Sigmoid colon (tissue), 7 donors: ENCODE results near the gene LAMC3. TPM values are rescaled to one million over a fixed set of nuclear protein-coding genes. Genes with fewer than 3 reads are reported as not detected.

ENCODE experiments used
- DNase-seq: peaks from one replicate; pipeline ENCODE4 v3.0.0-alpha.2; 2019
- H3K27ac ChIP-seq, 4 donors: fragments of 200-600 bp; sonication (generic); one replicate each; pipeline ENCODE4 v1.5.1; 2016 to 2019; ENCODE audit warnings: mild to moderate bottlenecking in 1 of 4
- H3K27me3 ChIP-seq, 3 donors: fragments of 200-600 bp; sonication (generic); one replicate each; pipeline ENCODE4 v1.5.1; 2019; ENCODE audit warnings: mild to moderate bottlenecking in 1 of 3
- H3K36me3 ChIP-seq, 4 donors: fragments of 200-600 bp; sonication (generic); one replicate each; pipeline ENCODE4 v1.5.1; 2016 to 2019
- H3K4me1 ChIP-seq, 4 donors: fragments of 200-600 bp; sonication (generic); one replicate each; pipeline ENCODE4 v1.5.1; 2017 to 2019
- H3K4me3 ChIP-seq, 4 donors: fragments of 200-600 bp; sonication (generic); one replicate each; pipeline ENCODE4 v1.5.1; 2017 to 2019; ENCODE audit warnings: mild to moderate bottlenecking in 2 of 4, moderate library complexity in 1 of 4
- H3K9me3 ChIP-seq, 4 donors: fragments of 200-600 bp in 3 of 4; sonication (generic) in 3 of 4; one replicate each; pipeline versions ENCODE4 v1.5.1 to v1.6.1; 2013 to 2019
- EP300 ChIP-seq, 4 donors: sonication (generic); formaldehyde crosslinking; IDR thresholded peaks; one replicate each; pipeline ENCODE4 v1.6.1; 2017; ENCODE audit warnings: antibody characterized with exemption in 4 of 4
- POLR2A ChIP-seq, 2 donors: fragments of 450-650 bp; IDR thresholded peaks; one replicate each; pipeline ENCODE4 v1.6.1; 2016; ENCODE audit warnings: antibody characterized with exemption in 2 of 2, mild to moderate bottlenecking in 2 of 2, moderate library complexity in 2 of 2
- POLR2AphosphoS5 ChIP-seq, 4 donors: sonication (generic); formaldehyde crosslinking; IDR thresholded peaks; one replicate each; pipeline ENCODE4 v1.6.1; 2017; ENCODE audit warnings: antibody characterized with exemption in 4 of 4
- WGBS, 2 donors: extraction: QIAGEN DNeasy Blood & Tissue Kit; methylation state at CpG; one replicate each; pipeline ENCODE4 v1.1.7; 2013; 5-methylcytosine and 5-hydroxymethylcytosine counted together
- intact Hi-C: fragments of 100-400 bp; cut with DNase I; formaldehyde crosslinking; loops from one replicate; pipeline ENCODE4 v1.15.1; 2023
- polyA plus RNA-seq, 3 donors: library from polyadenylated mRNA; stranded (reverse); fragments of 200-250 nt; gene quantifications; one replicate each; pipeline ENCODE4 v1.2.3, GENCODE V29; 2013
- total RNA-seq, 4 donors: library from RNA; depleted of rRNA; stranded (reverse); fragments of >200 nt; gene quantifications; one replicate each; pipeline ENCODE4 v1.1.0, GENCODE V29; 2016
- TF ChIP-seq, protein P1 (sequence below), 4 experiments: fragments of 450-650 bp in 3 of 4; fragments of 200-600 bp in 1 of 4; IDR thresholded peaks; one replicate each; pipeline ENCODE4 v1.5.1; 2016 to 2019; ENCODE audit warnings: antibody characterized with exemption in 4 of 4, mild to moderate bottlenecking in 3 of 4, moderate library complexity in 2 of 4
- donor health status: healthy with polysubstance abuse.
- donor health status: Bipolar disorder and iron deficiency.
- donor health status: healthy.

Gene LAMC3
- total and polyA plus RNA-seq, 7 donors, result under 0.01 to 1.4 (median 0.46) TPM; not detected in 2

DNA sequence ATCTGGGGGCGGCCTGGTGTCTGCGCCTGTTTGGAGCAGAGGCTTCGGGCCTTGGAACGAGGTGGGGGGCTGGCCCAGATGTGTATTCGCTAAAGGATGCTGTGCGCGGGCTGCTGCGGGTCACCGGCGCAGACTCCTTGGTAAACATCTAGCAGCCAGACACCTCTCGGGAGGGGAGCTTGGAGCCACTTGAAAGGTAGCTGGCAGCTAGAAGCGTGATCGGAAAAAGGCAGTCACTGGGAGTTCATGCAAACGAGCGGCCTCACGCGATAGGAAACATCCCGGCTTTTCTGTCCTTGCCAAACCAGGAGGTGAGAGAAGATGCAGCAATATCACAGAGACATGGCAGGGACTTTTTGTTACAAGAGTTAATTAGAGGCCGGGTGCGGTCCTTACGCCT is 8.1 kb downstream of the LAMC3 start:
- Histone ChIP-seq H3K4me1 (peaks cover 0 to 3% (median 0%) of the 10 kb centered on the region in 4 donors), H3K27me3 (peaks cover 0 to 10% (median 0%) of the 10 kb centered on the region in 3 donors)

DNA sequence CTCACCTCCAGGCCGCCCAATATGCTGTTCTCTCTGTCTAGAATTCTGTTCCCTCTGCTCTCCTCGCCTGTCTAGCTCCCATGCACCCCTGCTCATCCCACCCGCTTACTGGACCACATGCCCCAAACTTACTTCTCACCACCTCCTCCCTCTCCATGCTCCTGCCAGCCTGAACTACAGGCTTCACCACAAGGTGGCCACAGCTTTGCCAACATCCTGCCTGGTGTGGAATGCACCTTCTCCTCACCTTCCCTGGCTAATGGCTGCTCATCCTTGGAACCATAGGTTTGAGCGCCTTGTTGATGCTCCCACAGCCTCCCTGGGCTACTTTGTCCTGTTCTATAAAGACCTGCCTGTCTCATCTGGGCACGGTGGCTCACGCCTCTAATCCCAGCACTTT is 9.6 kb downstream of the LAMC3 start:
- 78 to 89% methylated on average over 6 of the region's 6 CpGs for WGBS, 2 donors
- Histone ChIP-seq H3K4me3 (no peak overlapping the region), H3K36me3 (no peaks in the 10 kb centered on the region), H3K27me3 (no peaks in the 10 kb centered on the region), H3K4me1 (peaks cover 0 to 3% (median 0%) of the 10 kb centered on the region in 4 donors), H3K9me3 (no peaks in the 10 kb centered on the region), H3K27ac (no peak overlapping the region)
- DNase-seq, result no peak
- TF ChIP-seq POLR2A (IDR thresholded peaks at IDR 0.05) (no peak), EP300 (IDR thresholded peaks at IDR 0.05) (no peak), POLR2AphosphoS5 (IDR thresholded peaks at IDR 0.05) (no peak)
- TF ChIP-seq, protein P1, sequence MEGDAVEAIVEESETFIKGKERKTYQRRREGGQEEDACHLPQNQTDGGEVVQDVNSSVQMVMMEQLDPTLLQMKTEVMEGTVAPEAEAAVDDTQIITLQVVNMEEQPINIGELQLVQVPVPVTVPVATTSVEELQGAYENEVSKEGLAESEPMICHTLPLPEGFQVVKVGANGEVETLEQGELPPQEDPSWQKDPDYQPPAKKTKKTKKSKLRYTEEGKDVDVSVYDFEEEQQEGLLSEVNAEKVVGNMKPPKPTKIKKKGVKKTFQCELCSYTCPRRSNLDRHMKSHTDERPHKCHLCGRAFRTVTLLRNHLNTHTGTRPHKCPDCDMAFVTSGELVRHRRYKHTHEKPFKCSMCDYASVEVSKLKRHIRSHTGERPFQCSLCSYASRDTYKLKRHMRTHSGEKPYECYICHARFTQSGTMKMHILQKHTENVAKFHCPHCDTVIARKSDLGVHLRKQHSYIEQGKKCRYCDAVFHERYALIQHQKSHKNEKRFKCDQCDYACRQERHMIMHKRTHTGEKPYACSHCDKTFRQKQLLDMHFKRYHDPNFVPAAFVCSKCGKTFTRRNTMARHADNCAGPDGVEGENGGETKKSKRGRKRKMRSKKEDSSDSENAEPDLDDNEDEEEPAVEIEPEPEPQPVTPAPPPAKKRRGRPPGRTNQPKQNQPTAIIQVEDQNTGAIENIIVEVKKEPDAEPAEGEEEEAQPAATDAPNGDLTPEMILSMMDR (IDR thresholded peaks at IDR 0.05), result no peak
- intact Hi-C loops, result no loop called here

More for the DNA sequence above, 8.1 kb downstream of the LAMC3 start:
- no peak overlapping the region for H3K4me3 ChIP-seq
- H3K9me3 ChIP-seq, result no peaks in the 10 kb centered on the region
- no peaks in the 10 kb centered on the region for H3K36me3 ChIP-seq
- whole genome bisulfite sequencing, 2 donors, result 47 to 72% methylated on average over 21 of the region's 21 CpGs
- TF ChIP-seq, protein P1 (IDR thresholded peaks at IDR 0.05), result no peak
- TF ChIP-seq POLR2AphosphoS5 (IDR thresholded peaks at IDR 0.05), result no peak
- intact Hi-C loops, result no loop called here
- H3K27ac ChIP-seq, result no peak overlapping the region
- no peak for DNase-seq

DNA sequence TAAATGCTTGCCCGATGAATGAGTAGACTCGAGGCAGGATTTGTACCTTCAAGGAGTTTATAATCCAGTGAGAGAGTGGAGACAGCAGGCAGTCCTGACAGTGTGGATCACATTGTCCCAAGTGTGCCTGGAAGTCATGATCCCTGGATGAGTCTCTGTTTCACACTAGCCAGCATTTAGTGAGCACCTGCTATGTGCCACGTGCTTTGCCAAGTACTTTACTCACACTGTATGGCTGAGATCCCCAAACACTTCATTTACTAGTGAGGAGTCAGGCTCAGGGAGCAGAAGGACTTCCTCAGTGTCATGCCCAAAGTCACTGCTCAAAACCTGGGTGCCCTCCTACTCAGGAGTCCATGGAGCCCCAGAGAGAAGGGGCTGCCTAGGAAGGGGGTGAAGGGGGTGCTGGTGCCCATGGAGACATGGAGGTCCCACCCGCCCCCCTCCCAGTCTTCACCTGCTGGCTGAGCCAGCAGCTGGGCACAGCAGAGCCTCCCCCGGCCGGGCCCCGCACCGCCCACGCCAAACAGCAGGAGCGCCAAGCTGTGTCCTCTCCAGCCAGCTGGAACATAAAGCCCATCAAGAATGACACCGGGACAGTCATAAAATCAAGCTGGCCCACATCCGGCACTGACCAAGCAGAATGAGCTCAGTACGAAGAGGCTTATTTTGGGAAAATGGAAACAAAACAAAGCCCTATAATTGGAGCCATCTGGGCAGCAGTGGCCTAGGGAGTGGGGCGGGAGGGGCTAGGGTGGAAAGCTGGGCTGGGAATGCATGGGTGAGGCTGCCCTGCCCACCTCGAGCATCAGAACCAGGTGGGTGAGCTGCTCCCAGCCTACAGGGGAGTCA is 10.6 kb downstream of the LAMC3 start:
- no peak overlapping the region for H3K4me3 ChIP-seq
- intact Hi-C loops, result no loop called here
- no peaks in the 10 kb centered on the region for H3K9me3 ChIP-seq
- no peaks in the 10 kb centered on the region for H3K36me3 ChIP-seq
- peak overlapping the region in 1 of 4 donors; percentile 16 for H3K27ac ChIP-seq
- H3K27me3 ChIP-seq, result no peaks in the 10 kb centered on the region
- no peak for DNase-seq
- 57 to 67% methylated on average over 15 of the region's 15 CpGs for WGBS, 2 donors
- peaks cover 0 to 3% (median 0%) of the 10 kb centered on the region in 4 donors for H3K4me1 ChIP-seq
- TF ChIP-seq POLR2A (IDR thresholded peaks at IDR 0.05) (no peak), POLR2AphosphoS5 (IDR thresholded peaks at IDR 0.05) (peak in 2 of 4 donors; percentile 47 to 58)

DNA sequence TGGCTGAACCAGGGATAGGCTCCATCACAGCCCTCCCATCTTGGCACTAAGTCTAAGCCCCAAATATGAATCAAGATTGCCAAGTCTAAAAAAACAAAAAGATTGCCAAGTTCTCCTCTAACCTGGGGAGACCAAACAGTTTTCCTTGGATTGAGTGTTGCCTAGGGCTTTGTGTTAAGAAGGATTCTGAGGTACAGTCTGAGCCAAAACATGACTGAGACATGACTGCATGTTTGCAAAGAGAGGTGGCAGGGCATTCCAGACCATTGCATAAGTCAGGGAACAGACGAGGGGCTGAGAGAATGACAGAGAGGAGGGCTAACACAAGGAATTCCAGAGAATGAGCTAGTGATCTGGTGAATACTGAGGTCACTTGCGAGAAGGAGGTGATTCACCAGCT is 11.4 kb downstream of the LAMC3 start:
- Histone ChIP-seq H3K27me3 (no peaks in the 10 kb centered on the region), H3K4me3 (no peak overlapping the region), H3K9me3 (no peaks in the 10 kb centered on the region), H3K4me1 (peaks cover 0 to 3% (median 0%) of the 10 kb centered on the region in 4 donors), H3K36me3 (no peaks in the 10 kb centered on the region), H3K27ac (no peak overlapping the region)
- 59 to 64% methylated on average over 2 of the region's 2 CpGs for WGBS, 2 donors
- no peak for DNase-seq
- intact Hi-C loops, result no loop called here
- no peak for TF ChIP-seq POLR2A (IDR thresholded peaks at IDR 0.05)

DNA sequence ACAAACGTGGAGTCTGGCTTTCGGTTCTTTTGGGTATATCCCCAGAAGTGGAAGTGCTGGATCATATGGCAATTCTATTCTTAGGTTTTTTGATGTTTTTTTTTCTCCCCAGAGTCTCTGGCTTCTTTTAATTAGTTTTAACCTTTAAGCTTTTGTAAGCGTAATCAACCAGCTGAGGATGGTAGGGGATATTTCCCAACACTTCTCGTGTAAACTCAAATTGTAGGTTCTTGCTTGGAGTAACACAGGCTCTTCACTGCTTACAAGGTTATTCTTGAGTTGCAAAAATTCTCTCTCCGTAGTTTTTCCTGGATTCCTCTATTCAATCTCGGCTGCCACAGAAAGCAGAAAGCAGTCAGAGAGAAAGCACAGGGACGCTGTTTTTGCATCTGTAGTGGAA is 11.9 kb downstream of the LAMC3 start:
- intact Hi-C loops, result no loop called here
- H3K4me3 ChIP-seq, result no peak overlapping the region
- WGBS, 2 donors, result 68 to 74% methylated on average over 7 of the region's 7 CpGs
- TF ChIP-seq, protein P1 (IDR thresholded peaks at IDR 0.05), result no peak
- TF ChIP-seq EP300 (IDR thresholded peaks at IDR 0.05), result no peak
- no peak for TF ChIP-seq POLR2A (IDR thresholded peaks at IDR 0.05)
- no peak for TF ChIP-seq POLR2AphosphoS5 (IDR thresholded peaks at IDR 0.05)
- H3K9me3 ChIP-seq, result no peaks in the 10 kb centered on the region
- no peak overlapping the region for H3K27ac ChIP-seq
- no peaks in the 10 kb centered on the region for H3K36me3 ChIP-seq
- H3K27me3 ChIP-seq, result peaks cover 0 to 2% (median 0%) of the 10 kb centered on the region in 3 donors
- DNase-seq, result no peak
- peaks cover 0 to 3% (median 0%) of the 10 kb centered on the region in 4 donors for H3K4me1 ChIP-seq
